Activated CD8-positive, alpha-beta memory T cell treated with anti-CD3 and anti-CD28 coated beads, Interleukin-2, amount 50 U/mL, for 4 hours (primary cell): Measurements from ENCODE around the gene UGT1A4.

Experiments used
- DNase-seq: peaks from one replicate; pipeline ENCODE4 v3.0.0-alpha.2; 2020

Gene UGT1A4

GRCh38 chr2:233718552-233718951 is at the start of gene UGT1A4:
UGT1A4 (plus strand) TSS chr2:233718736; CDS start chr2:233718821, 85 bp downstream.
- DNase-seq = no peak

- DNase-seq = no peak
These were observed 47.0 kb upstream of the UGT1A4 start, which contains the start of gene UGT1A9 for GRCh38 chr2:233671290-233672161. UGT1A9 (plus strand) TSS chr2:233671898; CDS start chr2:233671935, 37 bp downstream.

GRCh38 chr2:233672886-233673285 is 45.6 kb upstream of the UGT1A4 start:
- DNase-seq = no peak

GRCh38 chr2:233673896-233674295 is 44.6 kb upstream of the UGT1A4 start:
- DNase-seq = no peak

GRCh38 chr2:233674314-233674713 is 44.2 kb upstream of the UGT1A4 start:
- DNase-seq = no peak

GRCh38 chr2:233674995-233675394 is 43.5 kb upstream of the UGT1A4 start:
- DNase-seq = no peak

- DNase-seq = no peak
These were observed 42.5 kb upstream of the UGT1A4 start for GRCh38 chr2:233676046-233676445.

GRCh38 chr2:233679196-233679595 is 39.3 kb upstream of the UGT1A4 start:
- no peak for DNase-seq

- no peak for DNase-seq
These were observed 38.0 kb upstream of the UGT1A4 start for GRCh38 chr2:233680361-233681045.

DNA sequence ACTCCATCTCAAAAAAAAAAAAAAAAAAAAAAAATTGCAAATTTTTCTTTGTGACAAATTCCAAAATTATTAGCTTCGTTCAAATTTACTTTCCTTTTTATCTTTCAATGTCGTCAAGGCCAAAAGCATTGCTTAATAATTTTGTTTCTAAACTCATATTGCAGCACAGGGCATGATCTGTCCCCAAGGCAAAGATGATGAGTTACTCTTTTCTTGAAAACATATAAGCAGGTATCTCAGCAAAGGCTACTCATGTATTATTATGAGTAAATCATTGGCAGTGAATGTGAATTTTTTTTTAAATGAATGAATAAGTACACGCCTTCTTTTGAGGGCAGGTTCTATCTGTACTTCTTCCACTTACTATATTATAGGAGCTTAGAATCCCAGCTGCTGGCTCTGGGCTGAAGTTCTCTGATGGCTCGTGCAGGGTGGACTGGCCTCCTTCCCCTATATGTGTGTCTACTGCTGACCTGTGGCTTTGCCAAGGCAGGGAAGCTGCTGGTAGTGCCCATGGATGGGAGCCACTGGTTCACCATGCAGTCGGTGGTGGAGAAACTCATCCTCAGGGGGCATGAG is 36.9 kb upstream of the UGT1A4 start, which contains the start of gene UGT1A7:
Gene UGT1A7, plus strand, starts transcription at position 381 of the 579 bp plus-strand sequence. Its CDS starts 37 bp downstream, at position 418.
- DNase-seq = no peak

- DNase-seq = no peak
These were observed 33.9 kb upstream of the UGT1A4 start for GRCh38 chr2:233684640-233685039.

- no peak for DNase-seq
These were observed 31.6 kb upstream of the UGT1A4 start for GRCh38 chr2:233686928-233687327.

GRCh38 chr2:233688341-233688740 is 30.2 kb upstream of the UGT1A4 start:
- DNase-seq = no peak

- no peak for DNase-seq
These were observed 29.5 kb upstream of the UGT1A4 start for GRCh38 chr2:233689031-233689430.

DNA sequence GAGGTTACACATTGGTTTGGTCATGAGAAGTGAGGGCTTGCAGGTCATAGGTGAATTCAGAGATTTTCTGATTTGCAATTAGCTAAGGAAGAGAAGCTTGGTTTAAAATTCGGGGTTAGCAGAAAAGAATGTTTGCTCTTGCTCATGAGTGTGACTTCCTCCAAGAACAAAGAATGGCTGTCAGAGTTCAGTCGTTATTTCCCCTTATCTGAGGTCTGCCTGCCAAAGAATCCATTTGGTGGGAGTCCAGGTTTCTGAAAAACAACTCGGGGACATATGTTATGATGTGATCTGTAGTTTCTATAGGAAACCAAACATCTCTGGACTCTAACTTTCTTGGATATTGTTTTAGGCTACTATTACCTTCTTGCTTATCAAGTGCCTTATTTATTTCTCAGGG is 29.0 kb upstream of the UGT1A4 start:
- no peak for DNase-seq

- DNase-seq = no peak
These were observed 28.1 kb upstream of the UGT1A4 start for GRCh38 chr2:233690444-233690843.

DNA sequence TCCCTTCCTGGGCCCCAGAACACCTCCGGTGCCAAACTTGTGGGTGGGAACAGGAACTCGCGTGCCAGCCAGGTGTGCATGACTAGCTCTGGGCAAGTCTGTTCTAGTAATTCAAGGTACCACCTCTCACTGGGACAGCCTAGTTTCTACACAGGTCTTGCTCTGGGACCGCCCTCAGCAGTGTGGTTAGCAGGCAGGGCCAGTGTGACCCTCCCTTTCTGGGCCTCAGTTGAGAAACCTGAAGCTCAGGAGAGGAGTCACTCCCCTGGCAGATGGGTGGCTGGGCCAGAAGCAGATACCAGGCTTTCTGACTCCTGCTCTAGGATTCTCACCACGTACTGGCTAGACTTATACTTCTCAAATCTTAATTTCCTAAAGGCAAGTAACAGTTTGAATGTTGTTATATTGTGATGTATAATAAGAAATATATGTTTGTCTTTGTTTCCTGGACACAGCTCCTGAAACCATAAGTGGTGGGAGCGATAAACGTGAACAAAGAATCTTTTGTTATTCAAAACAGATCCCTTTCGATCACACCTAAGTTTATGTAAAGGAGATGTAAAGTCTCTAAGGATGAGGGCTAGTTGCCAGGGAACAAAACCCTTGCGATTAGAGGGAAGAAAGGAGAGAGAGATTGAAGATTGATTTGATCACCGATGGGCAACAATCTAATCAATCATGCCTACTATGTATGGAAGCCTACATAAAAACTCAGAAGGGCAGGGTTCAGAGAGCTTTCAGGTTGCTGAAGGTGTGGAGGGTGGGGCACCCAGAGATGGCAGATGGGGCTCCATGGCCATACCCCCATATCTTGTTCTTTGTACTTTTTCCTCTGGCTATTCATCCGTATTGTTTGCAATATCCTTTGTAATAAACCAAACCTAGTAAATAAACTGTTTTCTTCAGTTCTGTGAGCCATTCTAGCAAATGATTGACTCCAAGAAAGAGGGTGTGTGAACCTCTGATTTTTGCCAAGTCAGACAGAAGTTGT is 26.8 kb upstream of the UGT1A4 start:
- no peak for DNase-seq

- no peak for DNase-seq
These were observed 25.9 kb upstream of the UGT1A4 start, which contains the start of gene UGT1A6 for GRCh38 chr2:233692648-233693047. UGT1A6 (plus strand) TSS chr2:233692890; CDS start chr2:233693005, 115 bp downstream.

GRCh38 chr2:233693963-233694362 is 24.6 kb upstream of the UGT1A4 start:
- no peak for DNase-seq

DNA sequence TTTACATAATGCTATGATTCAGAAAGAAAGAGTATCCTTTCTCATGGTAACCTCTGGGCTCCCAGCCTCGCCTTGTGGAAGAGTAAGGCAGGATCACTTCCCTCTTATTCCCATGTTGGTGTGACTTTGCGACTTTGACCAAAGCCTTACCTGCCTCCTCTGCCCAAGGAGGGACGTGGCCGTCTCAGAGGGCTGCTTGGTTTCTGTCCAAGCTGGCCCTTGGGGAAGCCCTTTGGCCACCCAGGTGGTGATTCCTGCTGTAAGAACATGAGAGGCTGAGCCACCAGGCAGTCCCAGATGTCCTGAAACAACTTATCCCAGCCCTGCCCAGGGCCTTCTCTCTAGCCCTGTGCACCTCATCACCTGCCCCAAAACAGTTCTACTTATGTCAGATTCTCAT is 19.8 kb upstream of the UGT1A4 start:
- no peak for DNase-seq

- DNase-seq = no peak
These were observed 19.0 kb upstream of the UGT1A4 start for GRCh38 chr2:233699424-233700027.
